GM11168 (cell line): ENCODE data around the gene GLB1L2.

Experiments used
- in situ Hi-C: fragments of 300-500 bp; cut with MboI; formaldehyde crosslinking; loops from one replicate; pipeline ENCODE4 v1.12.0; 2022; ENCODE audit warnings: low sequenced_read_pairs; ENCODE audit not compliant: unreplicated experiment

Gene GLB1L2

DNA sequence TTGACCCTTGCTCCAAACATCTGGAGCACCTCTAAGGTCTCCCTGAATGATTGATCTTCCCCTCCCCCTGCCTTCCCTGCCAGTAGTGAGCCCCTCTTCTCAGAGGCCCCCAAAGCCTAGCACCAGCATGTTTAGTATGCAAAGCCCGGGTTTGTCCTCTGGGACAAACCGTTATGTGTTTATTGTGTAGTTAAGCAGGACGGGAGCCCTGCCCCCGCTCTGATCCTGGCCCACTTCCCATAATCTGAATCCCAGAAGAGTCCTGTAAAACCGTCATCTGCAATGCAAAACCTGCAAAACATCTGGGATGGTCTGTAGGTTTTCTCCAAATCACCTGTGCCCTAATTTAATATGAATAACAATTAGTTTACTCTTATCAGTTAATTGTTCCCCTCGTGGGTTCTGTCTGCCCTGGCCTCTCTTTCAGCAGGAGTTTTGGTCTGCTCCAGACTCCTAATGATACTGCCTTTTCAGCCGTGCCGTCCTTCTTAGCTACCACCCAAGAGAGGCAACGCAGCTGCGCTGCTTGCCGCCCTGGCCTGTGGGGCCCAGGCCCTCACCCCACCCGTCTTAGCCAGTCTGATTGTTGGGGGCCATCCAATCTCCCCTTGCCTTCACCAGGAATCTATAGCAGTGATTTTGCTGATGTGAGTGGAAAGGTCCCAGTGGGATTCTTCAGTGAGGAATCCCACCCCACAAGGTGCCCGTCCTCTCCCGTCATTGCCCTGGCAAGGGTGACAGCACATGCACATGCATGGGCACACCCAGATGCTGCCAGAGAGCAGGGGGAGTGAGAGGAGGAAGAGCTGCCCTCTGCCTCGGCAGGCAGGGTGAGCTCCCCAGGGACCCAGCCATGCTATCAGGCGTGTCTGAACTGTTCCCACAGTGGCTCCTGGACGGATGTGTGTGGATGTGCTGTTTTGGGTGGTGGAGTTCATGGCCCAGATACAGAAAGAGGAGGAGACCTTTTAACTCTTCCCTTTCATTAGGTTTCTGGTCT is 83.3 kb downstream of the GLB1L2 start:
- in situ Hi-C loops = no loop called here

GRCh38 chr11:134416726-134417125 is 84.9 kb downstream of the GLB1L2 start:
- in situ Hi-C loops = no loop called here

DNA sequence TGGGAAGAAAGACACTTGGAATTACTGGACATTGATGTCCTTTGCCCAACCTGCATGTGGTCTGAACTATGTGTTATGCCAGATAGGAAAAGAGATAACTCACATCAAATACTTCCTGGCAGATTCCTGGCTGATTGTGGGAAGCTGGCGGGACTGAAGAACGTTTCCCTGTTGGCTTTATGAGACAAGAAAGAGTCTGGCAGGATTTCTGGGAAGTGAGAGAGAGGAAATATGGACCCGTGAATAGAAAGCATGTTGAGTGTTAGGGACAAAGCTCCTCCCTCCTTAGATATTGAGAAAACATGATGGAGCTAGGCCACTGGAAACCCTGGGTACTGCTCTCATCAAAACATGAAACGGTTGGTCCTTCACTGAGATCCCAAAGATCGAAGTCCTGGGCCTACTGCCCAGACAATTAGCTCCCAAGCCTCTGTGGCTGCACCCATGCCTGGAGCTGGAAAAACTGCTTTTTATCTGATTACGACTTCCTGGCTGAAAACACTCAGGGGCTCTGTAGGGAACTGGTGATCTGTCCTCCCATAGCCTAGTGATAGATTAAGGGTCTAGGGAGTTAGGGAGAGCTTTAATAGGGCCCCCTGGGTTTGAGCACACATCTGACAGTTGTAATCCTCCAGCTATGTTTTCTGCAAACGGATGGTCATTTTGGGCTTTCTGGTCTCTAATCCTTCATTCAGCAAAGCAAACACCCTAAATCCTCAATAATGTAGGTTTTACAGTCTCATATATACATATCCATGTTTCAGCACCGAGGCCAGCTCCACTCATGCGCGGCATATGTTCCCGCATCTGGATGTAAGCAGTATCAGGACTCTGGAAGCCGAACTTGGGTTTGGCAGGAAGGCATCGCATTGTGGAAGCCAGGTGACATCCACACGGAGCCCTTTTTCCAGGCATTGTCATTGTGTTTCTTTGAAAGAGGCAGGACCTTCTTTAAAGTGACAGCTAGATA is 86.4 kb downstream of the GLB1L2 start:
- in situ Hi-C loops = no loop called here

DNA sequence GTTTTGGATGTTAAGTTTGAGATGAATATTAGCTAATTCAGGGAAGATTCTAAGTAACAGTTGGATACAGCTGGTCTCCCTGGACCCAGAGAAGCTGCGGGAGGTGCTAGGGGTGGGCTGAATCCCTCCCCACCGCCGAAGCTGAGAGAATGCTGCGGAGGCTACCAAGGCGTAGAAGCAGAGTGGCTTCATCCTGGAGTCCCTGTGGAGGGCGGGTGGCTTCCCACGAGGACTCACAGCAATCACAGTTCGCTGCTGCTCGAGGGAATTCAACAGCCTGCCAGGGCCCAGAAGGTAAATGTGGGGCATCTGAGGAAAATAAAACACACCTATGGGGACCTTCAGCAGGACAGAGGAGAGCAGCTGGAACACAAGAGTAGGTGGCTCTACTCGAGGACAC is 91.3 kb downstream of the GLB1L2 start:
- in situ Hi-C loops = no loop called here

DNA sequence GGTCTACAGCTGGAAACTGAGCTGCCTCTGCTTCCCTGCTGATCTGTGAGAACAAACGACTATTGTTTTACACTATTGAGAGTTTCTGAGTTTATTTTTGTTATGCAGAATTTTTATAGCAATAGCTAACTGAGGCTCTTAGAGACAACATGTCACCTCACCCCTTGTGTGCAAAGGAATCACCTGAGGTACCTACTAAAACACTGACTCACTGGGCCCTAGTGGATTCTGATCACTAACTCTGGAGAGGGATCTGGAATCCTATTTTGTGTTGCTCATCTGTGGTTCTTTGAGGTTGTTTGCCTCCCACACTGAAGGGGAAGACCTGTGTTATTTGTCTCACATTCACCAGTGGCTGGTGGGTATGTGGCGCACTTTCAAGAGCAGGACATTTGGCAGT is 93.6 kb downstream of the GLB1L2 start:
- in situ Hi-C loops = no loop called here
